Endodermal cell (in vitro differentiated cells): ENCODE measurements around the gene CLIC4. TPM values are rescaled to one million over a fixed set of nuclear protein-coding genes. Genes with fewer than 3 reads are reported as not detected.
"Not testable (repeated sequence)": the region's sequence is repeated elsewhere in the genome, so short reads cannot be mapped to it uniquely, and the experiment has no call there.

Source experiments
- DNase-seq: peaks from one replicate; pipeline ENCODE4 v3.0.0-alpha.2; 2017
- H3K27ac ChIP-seq: 2 replicates; pipeline ENCODE4 v1.5.1; 2013; ENCODE audit warnings: mild to moderate bottlenecking, low read depth, low read length, moderate library complexity
- H3K27me3 ChIP-seq: 2 replicates; pipeline ENCODE4 v1.6.1; 2013; ENCODE audit warnings: mild to moderate bottlenecking, low read length, moderate library complexity; ENCODE audit not compliant: insufficient read depth, control insufficient read depth, poor library complexity, severe bottlenecking
- H3K36me3 ChIP-seq: 2 replicates; pipeline ENCODE4 v1.7.0; 2013; ENCODE audit warnings: mild to moderate bottlenecking, low read length, moderate library complexity; ENCODE audit not compliant: control insufficient read depth, insufficient read depth
- H3K4me1 ChIP-seq: one replicate; pipeline ENCODE4 v1.7.0; 2013; ENCODE audit warnings: low read length; ENCODE audit not compliant: control insufficient read depth, insufficient read depth
- H3K4me3 ChIP-seq: 2 replicates; pipeline ENCODE4 v1.5.1; 2013; ENCODE audit warnings: mild to moderate bottlenecking, low read length, moderate library complexity
- H3K9ac ChIP-seq: 2 replicates; pipeline ENCODE4 v1.6.1; 2013; ENCODE audit warnings: mild to moderate bottlenecking, low read length, moderate library complexity; ENCODE audit not compliant: poor library complexity, severe bottlenecking; ENCODE audit errors: extremely low read depth
- H3K9me3 ChIP-seq: 2 replicates; pipeline ENCODE4 v1.6.1; 2013; ENCODE audit warnings: mild to moderate bottlenecking, low read length, moderate library complexity; ENCODE audit not compliant: control insufficient read depth
- H3K27ac Mint-ChIP-seq: 2 replicates; pipeline ENCODE4 v1.8.0; 2020; ENCODE audit warnings: mixed read lengths
- H3K27me3 Mint-ChIP-seq: 2 replicates; pipeline ENCODE4 v1.8.0; 2021; ENCODE audit warnings: mild to moderate bottlenecking, mixed read lengths; ENCODE audit not compliant: insufficient read depth
- H3K36me3 Mint-ChIP-seq: 2 replicates; pipeline ENCODE4 v1.8.0; 2020; ENCODE audit warnings: low read depth, mixed read lengths
- H3K4me1 Mint-ChIP-seq: 2 replicates; pipeline ENCODE4 v1.8.0; 2020; ENCODE audit warnings: mixed read lengths
- H3K4me3 Mint-ChIP-seq: 2 replicates; pipeline ENCODE4 v1.8.0; 2020; ENCODE audit warnings: mild to moderate bottlenecking, moderate library complexity, mixed read lengths
- H3K9me3 Mint-ChIP-seq: 2 replicates; pipeline ENCODE4 v1.8.0; 2020; ENCODE audit warnings: mild to moderate bottlenecking, mixed read lengths
- WGBS, 2 experiments: methylation state at CpG; one replicate each; pipeline versions ENCODE4 v1.1.5 to v1.1.7; 2013; ENCODE audit warnings: missing lambda C conversion rate in 2 of 2, mixed read lengths in 1 of 2; ENCODE audit not compliant: insufficient coverage in 1 of 2, insufficient read length in 1 of 2; 5-methylcytosine and 5-hydroxymethylcytosine counted together
- total RNA-seq, 2 donors: library from RNA; stranded (reverse); fragmentation: NEBNext Ultra II Directional in 1 of 2; extraction: Animal tissue kit (Norgen Biotek cat#: 25700) in 1 of 2; gene quantifications; 2 replicates in 1 of 2; 3 replicates in 1 of 2; pipeline ENCODE4 v1.2.1, GENCODE V29; 2021
- TF ChIP-seq, protein P1 (sequence below): fragments of 200-600 bp; sonication (generic); conservative IDR thresholded peaks from 2 replicates; pipeline ENCODE4 v1.5.0; 2021; ENCODE audit warnings: antibody characterized with exemption, mild to moderate bottlenecking

CLIC4 gene
- total RNA-seq, 2 donors from 2014 or later, result 119 to 146 TPM

DNA sequence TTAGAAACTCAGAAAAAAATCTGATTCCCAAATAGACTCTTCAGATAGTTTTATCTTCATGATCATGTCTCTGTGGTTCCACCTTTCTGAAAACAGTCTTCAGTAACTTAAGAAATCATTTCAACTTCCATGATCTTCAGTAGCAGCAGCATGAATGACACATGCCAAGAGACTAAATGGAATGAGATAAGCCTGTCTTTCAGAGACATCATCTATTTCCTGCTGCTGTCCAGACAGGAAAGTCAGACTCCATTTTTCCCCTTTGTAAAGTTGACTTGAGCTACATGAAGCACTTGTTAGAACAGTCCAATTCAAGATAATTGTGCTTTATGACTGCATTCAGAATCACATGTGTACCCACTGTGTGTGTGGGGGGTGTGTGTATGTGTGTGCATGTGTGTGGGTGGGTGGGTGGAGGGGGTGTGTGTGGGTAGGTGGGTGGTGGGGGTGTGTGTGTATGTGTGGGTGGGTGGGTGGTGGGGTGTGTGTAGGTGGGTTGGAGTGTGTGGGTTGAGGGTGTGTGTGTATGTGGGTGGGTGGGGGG, 58.8 kb downstream of the CLIC4 start:
- TF ChIP-seq, protein P1, sequence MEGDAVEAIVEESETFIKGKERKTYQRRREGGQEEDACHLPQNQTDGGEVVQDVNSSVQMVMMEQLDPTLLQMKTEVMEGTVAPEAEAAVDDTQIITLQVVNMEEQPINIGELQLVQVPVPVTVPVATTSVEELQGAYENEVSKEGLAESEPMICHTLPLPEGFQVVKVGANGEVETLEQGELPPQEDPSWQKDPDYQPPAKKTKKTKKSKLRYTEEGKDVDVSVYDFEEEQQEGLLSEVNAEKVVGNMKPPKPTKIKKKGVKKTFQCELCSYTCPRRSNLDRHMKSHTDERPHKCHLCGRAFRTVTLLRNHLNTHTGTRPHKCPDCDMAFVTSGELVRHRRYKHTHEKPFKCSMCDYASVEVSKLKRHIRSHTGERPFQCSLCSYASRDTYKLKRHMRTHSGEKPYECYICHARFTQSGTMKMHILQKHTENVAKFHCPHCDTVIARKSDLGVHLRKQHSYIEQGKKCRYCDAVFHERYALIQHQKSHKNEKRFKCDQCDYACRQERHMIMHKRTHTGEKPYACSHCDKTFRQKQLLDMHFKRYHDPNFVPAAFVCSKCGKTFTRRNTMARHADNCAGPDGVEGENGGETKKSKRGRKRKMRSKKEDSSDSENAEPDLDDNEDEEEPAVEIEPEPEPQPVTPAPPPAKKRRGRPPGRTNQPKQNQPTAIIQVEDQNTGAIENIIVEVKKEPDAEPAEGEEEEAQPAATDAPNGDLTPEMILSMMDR, result no peak
- Mint-ChIP-seq H3K36me3 (peaks cover 29% of the 10 kb centered on the region), H3K4me3 (no peak overlapping the region), H3K27ac (no peak overlapping the region), H3K4me1 (peaks cover 29% of the 10 kb centered on the region), H3K27me3 (peaks cover 1% of the 10 kb centered on the region), H3K9me3 (peaks cover 7% of the 10 kb centered on the region)
- H3K9me3 ChIP-seq, result no peaks in the 10 kb centered on the region
- no peak overlapping the region for H3K9ac ChIP-seq
- H3K27me3 ChIP-seq, result no peaks in the 10 kb centered on the region
- H3K27ac ChIP-seq, result no peak overlapping the region
- H3K36me3 ChIP-seq, result peaks cover 48% of the 10 kb centered on the region
- no peak for DNase-seq
- H3K4me1 ChIP-seq, result peaks cover 3% of the 10 kb centered on the region
- no peak overlapping the region for H3K4me3 ChIP-seq

DNA sequence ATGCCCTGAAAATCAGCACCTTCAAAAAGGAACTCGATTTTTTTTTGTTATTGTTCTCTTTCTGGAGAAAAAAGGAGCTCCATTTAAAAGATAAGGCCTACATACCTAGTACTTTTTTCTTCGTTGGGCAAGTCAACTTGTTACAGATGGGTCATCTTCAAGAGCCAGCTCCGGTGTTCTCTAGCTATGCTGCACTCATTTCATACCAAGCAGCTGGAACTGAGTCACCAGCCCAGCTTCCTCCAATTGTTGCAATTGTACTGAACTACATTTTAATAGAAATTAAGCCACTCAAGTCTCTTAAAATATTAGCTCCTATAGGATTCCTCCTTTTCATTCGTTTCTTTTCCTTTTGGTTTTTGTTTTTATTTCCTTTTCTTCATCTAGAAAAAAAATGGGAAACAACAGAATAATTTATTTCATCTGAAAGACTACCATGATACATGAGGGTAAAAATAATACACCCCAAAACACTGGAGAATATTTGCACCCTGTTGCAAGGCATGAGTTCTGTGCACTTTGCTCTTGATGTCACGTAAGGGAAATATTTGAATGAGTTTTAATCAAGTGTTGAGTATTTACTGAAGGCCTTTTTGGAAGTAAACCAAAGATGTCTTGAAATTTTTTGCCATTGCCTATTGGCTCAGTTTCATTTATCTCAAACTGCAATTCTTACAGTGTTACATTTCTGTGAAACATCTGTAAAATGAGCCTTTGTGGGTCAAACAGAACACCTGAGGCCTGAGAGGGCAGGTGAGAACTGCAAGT, 60.5 kb downstream of the CLIC4 start:
- peaks cover 23% of the 10 kb centered on the region for H3K36me3 Mint-ChIP-seq
- Histone ChIP-seq H3K4me1 (peaks cover 3% of the 10 kb centered on the region), H3K36me3 (peaks cover 57% of the 10 kb centered on the region), H3K4me3 (no peak overlapping the region), H3K27ac (no peak overlapping the region), H3K9ac (no peak overlapping the region), H3K9me3 (no peaks in the 10 kb centered on the region), H3K27me3 (no peaks in the 10 kb centered on the region)
- peaks cover 29% of the 10 kb centered on the region for H3K4me1 Mint-ChIP-seq
- WGBS, 2 experiments, result 94 to 95% methylated on average over 2 to 5 of the region's 5 CpGs
- DNase-seq, result no peak
- no peaks in the 10 kb centered on the region for H3K27me3 Mint-ChIP-seq
- TF ChIP-seq, protein P1, result no peak
- H3K4me3 Mint-ChIP-seq, result no peak overlapping the region
- no peaks in the 10 kb centered on the region for H3K9me3 Mint-ChIP-seq
- peak overlapping the region; percentile 68 for H3K27ac Mint-ChIP-seq

DNA sequence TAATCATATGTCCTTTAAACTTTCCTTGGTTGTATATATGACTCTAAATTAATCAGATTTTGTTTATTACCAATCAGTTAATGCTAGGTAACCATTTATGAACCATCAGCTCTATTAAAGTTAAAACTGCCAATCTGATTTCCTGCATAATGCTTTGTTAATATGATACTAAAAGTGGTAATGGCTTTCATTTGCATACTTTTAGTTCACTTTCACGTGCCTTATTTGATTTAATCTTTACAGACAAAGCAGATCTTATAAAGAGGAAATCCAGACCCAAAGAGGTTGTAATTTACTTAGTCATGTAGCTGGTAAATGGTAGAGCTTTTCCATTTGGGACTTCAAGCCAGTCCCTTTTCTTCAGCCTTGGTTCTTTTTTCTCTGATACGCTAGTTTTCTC, 61.3 kb downstream of the CLIC4 start:
- Histone ChIP-seq H3K4me3 (no peak overlapping the region), H3K9me3 (no peaks in the 10 kb centered on the region), H3K9ac (no peak overlapping the region), H3K36me3 (peaks cover 55% of the 10 kb centered on the region), H3K27me3 (no peaks in the 10 kb centered on the region), H3K27ac (no peak overlapping the region), H3K4me1 (peaks cover 3% of the 10 kb centered on the region)
- WGBS, 2 experiments, result 100% methylated on average over 2 of the region's 2 CpGs; no CpG with 5 or more reads in 1 of the 2 experiments
- no peak overlapping the region for H3K4me3 Mint-ChIP-seq
- H3K27me3 Mint-ChIP-seq, result no peaks in the 10 kb centered on the region
- no peaks in the 10 kb centered on the region for H3K9me3 Mint-ChIP-seq
- TF ChIP-seq, protein P1, result no peak
- no peak for DNase-seq
- no peak overlapping the region for H3K27ac Mint-ChIP-seq
- H3K36me3 Mint-ChIP-seq, result peaks cover 26% of the 10 kb centered on the region
- peaks cover 22% of the 10 kb centered on the region for H3K4me1 Mint-ChIP-seq

DNA sequence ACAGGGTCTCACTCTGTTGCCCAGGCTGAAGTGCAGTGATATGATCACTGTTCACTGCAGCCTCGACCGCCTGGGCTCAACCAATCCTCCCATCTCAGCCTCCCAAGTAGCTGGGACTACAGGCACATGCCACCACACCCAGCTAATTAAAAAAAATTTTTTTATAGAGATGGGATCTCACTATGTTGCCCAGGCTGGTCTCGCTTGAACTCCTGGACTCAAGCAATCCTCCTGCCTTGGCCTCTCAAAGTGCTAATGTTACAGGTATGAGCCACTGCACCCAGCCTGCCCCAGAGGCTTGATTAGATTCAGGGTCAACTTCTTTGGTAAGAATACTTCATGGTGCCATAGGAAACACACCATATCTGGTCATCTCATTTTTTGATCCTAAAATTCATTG, 66.2 kb downstream of the CLIC4 start:
- H3K9me3 ChIP-seq, result peaks cover 19% of the 10 kb centered on the region
- not testable (repeated sequence) for H3K4me1 ChIP-seq, H3K27ac ChIP-seq, H3K9ac ChIP-seq, H3K4me1 Mint-ChIP-seq, DNase-seq, H3K4me3 ChIP-seq, H3K9me3 Mint-ChIP-seq, H3K4me3 Mint-ChIP-seq, H3K27me3 ChIP-seq, H3K27me3 Mint-ChIP-seq
- Mint-ChIP-seq H3K36me3 (peaks cover 50% of the 10 kb centered on the region), H3K27ac (peak overlapping the region; percentile 35)
- 90 to 95% methylated on average over 2 to 3 of the region's 3 CpGs for WGBS, 2 experiments
- peaks cover 54% of the 10 kb centered on the region for H3K36me3 ChIP-seq

DNA sequence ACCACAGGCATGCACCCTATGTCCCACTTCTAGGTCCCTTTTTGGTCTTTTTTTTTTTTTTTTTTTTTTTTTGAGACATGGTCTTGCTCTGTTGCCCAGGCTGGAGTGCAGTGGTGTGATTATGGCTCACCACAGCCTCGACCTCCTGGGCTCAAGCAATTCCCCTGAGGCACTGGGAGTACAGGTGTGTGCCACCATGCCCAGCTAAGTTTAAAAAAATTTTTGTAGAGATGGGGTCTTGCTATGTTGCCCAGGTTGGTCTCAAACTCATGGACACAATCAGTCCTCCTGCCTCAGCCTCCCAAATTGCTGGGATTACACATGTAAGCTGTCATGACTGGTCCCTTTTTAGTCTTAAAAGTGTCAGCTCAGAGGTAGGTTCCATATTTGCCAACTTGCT, 75.0 kb downstream of the CLIC4 start:
- H3K27ac ChIP-seq, H3K4me1 ChIP-seq, H3K27me3 ChIP-seq, H3K4me3 Mint-ChIP-seq, H3K9ac ChIP-seq, H3K9me3 Mint-ChIP-seq, H3K27me3 Mint-ChIP-seq, H3K4me3 ChIP-seq, H3K27ac Mint-ChIP-seq, DNase-seq: not testable (repeated sequence)
- peaks cover 19% of the 10 kb centered on the region for H3K9me3 ChIP-seq
- Mint-ChIP-seq H3K36me3 (peaks cover 34% of the 10 kb centered on the region), H3K4me1 (peaks cover 18% of the 10 kb centered on the region)
- WGBS, 2 experiments, result 97 to 100% methylated on average over 1 of the region's 1 CpG
- peaks cover 32% of the 10 kb centered on the region for H3K36me3 ChIP-seq
